NCI-H2196 treated with DMSO at 0.1 percent for 48 hours (cell line): ENCODE measurements around the gene TMEM234.
"Not testable (repeated sequence)": the region's sequence is repeated elsewhere in the genome, so short reads cannot be mapped to it uniquely, and the experiment has no call there.

Experiments used
- DNase-seq: peaks from one replicate; lab custom pipeline; 2025; ENCODE audit not compliant: unreplicated experiment; lab: John Stamatoyannopoulos, UW

TMEM234 gene

GRCh38 chr1:32221980-32222755, at the start of gene TMEM234, which contains the start of gene EIF3I:
TSS of gene TMEM234 (minus strand) at chr1:32222353. CDS start at chr1:32222322, 31 bp downstream.
TSS of gene EIF3I (plus strand) at chr1:32222407. CDS start at chr1:32222442, 35 bp downstream.
- DNase-seq, result peak; percentile 80

GRCh38 chr1:32269744-32270143, 47.6 kb upstream of the TMEM234 start:
- DNase-seq, result no peak

- no peak for DNase-seq
Measured at GRCh38 chr1:32266921-32267591, 44.9 kb upstream of the TMEM234 start.

- DNase-seq, result no peak
Measured at GRCh38 chr1:32265846-32266245, 43.7 kb upstream of the TMEM234 start.

- no peak for DNase-seq
Measured at GRCh38 chr1:32263744-32264143, 41.6 kb upstream of the TMEM234 start.

- not testable (repeated sequence) for DNase-seq
Measured at GRCh38 chr1:32263236-32263593, 41.1 kb upstream of the TMEM234 start.

- no peak for DNase-seq
Measured at GRCh38 chr1:32257227-32257508, 35.0 kb upstream of the TMEM234 start.

GRCh38 chr1:32256473-32257226, 34.5 kb upstream of the TMEM234 start:
- DNase-seq, result no peak

GRCh38 chr1:32255072-32256071, 33.2 kb upstream of the TMEM234 start:
- DNase-seq, result no peak

GRCh38 chr1:32250893-32251716, 29.0 kb upstream of the TMEM234 start, which contains the start of gene LCK:
TSS of gene LCK (plus strand) at chr1:32251265. CDS start at chr1:32274330, 23,065 bp downstream.
- no peak for DNase-seq

- no peak for DNase-seq
Measured at GRCh38 chr1:32249831-32250525, 27.8 kb upstream of the TMEM234 start.

- DNase-seq, result peak; percentile 90
Measured at GRCh38 chr1:32247983-32248889, 26.1 kb upstream of the TMEM234 start.

GRCh38 chr1:32247452-32247851, 25.3 kb upstream of the TMEM234 start:
- no peak for DNase-seq

GRCh38 chr1:32246888-32247273, 24.7 kb upstream of the TMEM234 start, which contains the start of gene FAM167B:
TSS of gene FAM167B (plus strand) at chr1:32247222. CDS start at chr1:32247422, 200 bp downstream.
- no peak for DNase-seq

- DNase-seq, result no peak
Measured at GRCh38 chr1:32242341-32242851, 20.2 kb upstream of the TMEM234 start.

GRCh38 chr1:32241001-32241763, 19.0 kb upstream of the TMEM234 start:
- peak; percentile 20 for DNase-seq
